Thyroid gland (tissue), 4 donors: ENCODE results near the gene MED13.

ENCODE experiments used
- POLR2A ChIP-seq, 2 donors: fragments of 450-650 bp; IDR thresholded peaks; one replicate each; pipeline ENCODE4 v1.6.1; 2017; ENCODE audit warnings: antibody characterized with exemption in 2 of 2, mild to moderate bottlenecking in 2 of 2, moderate library complexity in 1 of 2
- TF ChIP-seq, protein P1 (sequence below), 6 experiments: fragments of 200-600 bp in 3 of 6; fragments of 450-650 bp in 3 of 6; sonication (generic) in 3 of 6; IDR thresholded peaks; one replicate each; pipeline ENCODE4 v1.5.1; 2016 to 2019; ENCODE audit warnings: antibody characterized with exemption in 6 of 6, mild to moderate bottlenecking in 2 of 6, inconsistent platforms in 1 of 6, moderate library complexity in 1 of 6

GRCh38 chr17:61897548-61898180 lies 167.4 kb downstream of the MED13 start:
- TF ChIP-seq POLR2A (IDR thresholded peaks at IDR 0.05) = no peak
- TF ChIP-seq, protein P1, sequence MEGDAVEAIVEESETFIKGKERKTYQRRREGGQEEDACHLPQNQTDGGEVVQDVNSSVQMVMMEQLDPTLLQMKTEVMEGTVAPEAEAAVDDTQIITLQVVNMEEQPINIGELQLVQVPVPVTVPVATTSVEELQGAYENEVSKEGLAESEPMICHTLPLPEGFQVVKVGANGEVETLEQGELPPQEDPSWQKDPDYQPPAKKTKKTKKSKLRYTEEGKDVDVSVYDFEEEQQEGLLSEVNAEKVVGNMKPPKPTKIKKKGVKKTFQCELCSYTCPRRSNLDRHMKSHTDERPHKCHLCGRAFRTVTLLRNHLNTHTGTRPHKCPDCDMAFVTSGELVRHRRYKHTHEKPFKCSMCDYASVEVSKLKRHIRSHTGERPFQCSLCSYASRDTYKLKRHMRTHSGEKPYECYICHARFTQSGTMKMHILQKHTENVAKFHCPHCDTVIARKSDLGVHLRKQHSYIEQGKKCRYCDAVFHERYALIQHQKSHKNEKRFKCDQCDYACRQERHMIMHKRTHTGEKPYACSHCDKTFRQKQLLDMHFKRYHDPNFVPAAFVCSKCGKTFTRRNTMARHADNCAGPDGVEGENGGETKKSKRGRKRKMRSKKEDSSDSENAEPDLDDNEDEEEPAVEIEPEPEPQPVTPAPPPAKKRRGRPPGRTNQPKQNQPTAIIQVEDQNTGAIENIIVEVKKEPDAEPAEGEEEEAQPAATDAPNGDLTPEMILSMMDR (IDR thresholded peaks at IDR 0.05) = no peak
